ENCODE data around the gene HOXA4. TPM values are rescaled to one million over a fixed set of nuclear protein-coding genes. Genes with fewer than 3 reads are reported as not detected.

The HOXA4 gene
- total and polyA plus RNA-seq, 2 of the 4 experiments (the other 2 are of a cell fraction): 0.36 to 8.0 TPM

DNA sequence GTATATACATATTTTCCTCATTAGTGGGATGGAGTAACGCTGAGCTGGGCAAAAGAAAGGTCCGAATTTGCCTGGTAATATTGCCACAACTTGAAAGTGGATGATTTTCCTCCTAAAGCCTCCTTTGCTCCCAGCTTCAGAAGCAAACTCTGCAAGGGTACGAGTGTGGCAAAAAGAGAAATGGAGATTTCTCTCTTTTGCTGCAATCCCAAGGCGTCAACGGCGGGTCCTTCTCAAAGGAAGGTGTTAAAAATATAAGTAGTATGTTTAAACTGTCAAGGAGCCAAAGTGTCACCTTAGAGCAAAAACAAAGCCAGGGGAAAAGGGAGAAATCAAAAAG lies 15.7 kb downstream of the HOXA4 start:
- peak overlapping the region; percentile 75; the same call in 1 of the 2 replicates for H3K56ac ChIP-seq (ENCODE audit: extremely low read depth, insufficient read depth, low read length)
- peak overlapping the region; percentile 63 for H3K4ac ChIP-seq (ENCODE audit: low read depth, low read length)
- POLR2A ChIA-PET (ENCODE audit: unreplicated experiment): interaction anchor here (0.9 kb wide), 1 partner anchor 414 kb away, joined by 3 read pairs; no protein-coding TSS in a partner anchor
- H3K4me3 ChIP-seq (ENCODE audit: insufficient read depth, low read depth, low read length): peak overlapping the region; percentile 71
- H3K18ac ChIP-seq (ENCODE audit: low read depth, low read length): peak overlapping the region; percentile 32; the same call in 1 of the 2 replicates
- peak overlapping the region; percentile 36 for H2AFZ ChIP-seq (replicated peaks; ENCODE audit: low read length, poor library complexity)
- H3K9me1 ChIP-seq (ENCODE audit: insufficient read depth, low read length): peaks cover 12% of the 10 kb centered on the region
- H2AK5ac ChIP-seq (ENCODE audit: low read depth, low read length): no peak overlapping the region
- H3K23ac ChIP-seq (ENCODE audit: low read depth, low read length): peak overlapping the region; percentile 48
- CTCF ChIA-PET: interaction anchor here (0.9 to 1.2 kb wide), 4 partner anchors 9 to 442 kb away, joined by 3 to 4 read pairs (median 3); no protein-coding TSS in a partner anchor
- no TSS peak for BruUV-seq (replicated peaks)
- peak overlapping the region; percentile 78 for H3K4me2 ChIP-seq (ENCODE audit: low read depth, low read length)
- intact Hi-C loops (cut with micrococcal nuclease) (loop anchor here (1.0 to 2.0 kb wide), 2 partner anchors 11 to 14 kb away; no protein-coding TSS in a partner anchor), in situ Hi-C loops (cut with MboI; ENCODE audit: low sequenced_read_pairs) (no loop called here), dilution Hi-C loops (cut with HindIII; ENCODE audit: low sequenced_read_pairs, unreplicated experiment) (no loop called here)
- peak overlapping the region; percentile 22 to 68; a peak in 2 of 4 replicates for H4K8ac ChIP-seq (ENCODE audit: low read depth in 2 of 2, low read length in 2 of 2)
- peak overlapping the region; percentile 20; the same call in 1 of the 2 replicates for H4K5ac ChIP-seq (ENCODE audit: low read depth, low read length)
- H3K4me1 ChIP-seq (ENCODE audit: control insufficient read depth, insufficient read depth, low read length): peaks cover 23% of the 10 kb centered on the region
- peak overlapping the region; percentile 74 for H4K91ac ChIP-seq (ENCODE audit: insufficient read depth, low read depth, low read length)
- WGBS, 2 experiments (ENCODE audit: extremely low coverage in 2 of 2, insufficient read length in 1 of 2): no CpG with 5 or more reads among the region's 6 CpGs
- H2AK9ac ChIP-seq (replicated peaks; ENCODE audit: low read depth, low read length, poor library complexity): peak overlapping the region; percentile 56
- H3K14ac ChIP-seq (replicated peaks; ENCODE audit: low read depth, low read length): 0 out of 2 replicates have a peak overlapping the region, but pooled peaks have one; percentile 10
- H2BK15ac ChIP-seq (ENCODE audit: low read depth, low read length): 0 out of 3 replicates have a peak overlapping the region, but pooled peaks have one; percentile 26
- peaks cover 14% of the 10 kb centered on the region for H4K20me1 ChIP-seq (ENCODE audit: insufficient read depth, low read length)
- peaks cover 10% of the 10 kb centered on the region; the same call in 1 of the 2 replicates for H3K36me3 ChIP-seq (ENCODE audit: control insufficient read depth, insufficient read depth, low read length)
- H3K79me1 ChIP-seq (ENCODE audit: low read depth in 1 of 2, low read length in 2 of 2): peaks cover 0 to 39% of the 10 kb centered on the region in 2 experiments; a peak in 2 of 4 replicates
- H2BK5ac ChIP-seq (ENCODE audit: low read depth, low read length, poor library complexity, severe bottlenecking): peak overlapping the region; percentile 81
- TF ChIP-seq MXI1 (IDR thresholded peaks at IDR 0.05; ENCODE audit: borderline replicate concordance, low read depth, low read length) (no peak), NFE2L2 (IDR thresholded peaks at IDR 0.05; ENCODE audit: low read depth, low read length) (no peak), MAZ (IDR thresholded peaks at IDR 0.05; ENCODE audit: borderline replicate concordance, low read depth, low read length) (no peak), POLR2A (IDR thresholded peaks at IDR 0.05; ENCODE audit: low read depth, low read length) (no peak), CEBPB (IDR thresholded peaks at IDR 0.05; ENCODE audit: low read depth, low read length) (no peak), RAD21 (IDR thresholded peaks at IDR 0.05; ENCODE audit: low read length) (no peak), BHLHE40 (IDR thresholded peaks at IDR 0.05; ENCODE audit: low read depth, low read length) (no peak), SMC3 (IDR thresholded peaks at IDR 0.05; ENCODE audit: low read depth, low read length) (no peak), CHD1 (IDR thresholded peaks at IDR 0.05; ENCODE audit: low read depth, low read length) (no peak; the same call in 1 of the 2 replicates), MAFK (IDR thresholded peaks at IDR 0.05; ENCODE audit: low read depth, low read length) (no peak), FOS (IDR thresholded peaks at IDR 0.05; ENCODE audit: low read depth, low read length) (no peak)
- TF ChIP-seq, protein P1, sequence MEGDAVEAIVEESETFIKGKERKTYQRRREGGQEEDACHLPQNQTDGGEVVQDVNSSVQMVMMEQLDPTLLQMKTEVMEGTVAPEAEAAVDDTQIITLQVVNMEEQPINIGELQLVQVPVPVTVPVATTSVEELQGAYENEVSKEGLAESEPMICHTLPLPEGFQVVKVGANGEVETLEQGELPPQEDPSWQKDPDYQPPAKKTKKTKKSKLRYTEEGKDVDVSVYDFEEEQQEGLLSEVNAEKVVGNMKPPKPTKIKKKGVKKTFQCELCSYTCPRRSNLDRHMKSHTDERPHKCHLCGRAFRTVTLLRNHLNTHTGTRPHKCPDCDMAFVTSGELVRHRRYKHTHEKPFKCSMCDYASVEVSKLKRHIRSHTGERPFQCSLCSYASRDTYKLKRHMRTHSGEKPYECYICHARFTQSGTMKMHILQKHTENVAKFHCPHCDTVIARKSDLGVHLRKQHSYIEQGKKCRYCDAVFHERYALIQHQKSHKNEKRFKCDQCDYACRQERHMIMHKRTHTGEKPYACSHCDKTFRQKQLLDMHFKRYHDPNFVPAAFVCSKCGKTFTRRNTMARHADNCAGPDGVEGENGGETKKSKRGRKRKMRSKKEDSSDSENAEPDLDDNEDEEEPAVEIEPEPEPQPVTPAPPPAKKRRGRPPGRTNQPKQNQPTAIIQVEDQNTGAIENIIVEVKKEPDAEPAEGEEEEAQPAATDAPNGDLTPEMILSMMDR (conservative IDR thresholded peaks at IDR 0.05; ENCODE audit: low read depth, low read length): no peak
- TF ChIP-seq, protein P2, sequence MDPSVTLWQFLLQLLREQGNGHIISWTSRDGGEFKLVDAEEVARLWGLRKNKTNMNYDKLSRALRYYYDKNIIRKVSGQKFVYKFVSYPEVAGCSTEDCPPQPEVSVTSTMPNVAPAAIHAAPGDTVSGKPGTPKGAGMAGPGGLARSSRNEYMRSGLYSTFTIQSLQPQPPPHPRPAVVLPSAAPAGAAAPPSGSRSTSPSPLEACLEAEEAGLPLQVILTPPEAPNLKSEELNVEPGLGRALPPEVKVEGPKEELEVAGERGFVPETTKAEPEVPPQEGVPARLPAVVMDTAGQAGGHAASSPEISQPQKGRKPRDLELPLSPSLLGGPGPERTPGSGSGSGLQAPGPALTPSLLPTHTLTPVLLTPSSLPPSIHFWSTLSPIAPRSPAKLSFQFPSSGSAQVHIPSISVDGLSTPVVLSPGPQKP (IDR thresholded peaks at IDR 0.05; ENCODE audit: borderline replicate concordance, low read depth, low read length): no peak
- ATAC-seq (ENCODE audit: low read depth) (no peak), DNase-seq (no peak)
- no peaks in the 10 kb centered on the region for H3K27me3 ChIP-seq (ENCODE audit: control insufficient read depth, insufficient read depth, low read length)
- H3K9me3 ChIP-seq (ENCODE audit: control insufficient read depth, insufficient read depth, low read length): no peaks in the 10 kb centered on the region
- H3K9ac ChIP-seq (ENCODE audit: low read depth, low read length): peak overlapping the region; percentile 96
- H2BK20ac ChIP-seq (ENCODE audit: low read depth, low read length): peak overlapping the region; percentile 24; the same call in 1 of the 2 replicates
- H3K27ac ChIP-seq (ENCODE audit: insufficient read depth, low read length): peak overlapping the region; percentile 89
- peak overlapping the region; percentile 58 for H2BK120ac ChIP-seq (ENCODE audit: low read depth, low read length)

Data from IMR-90 (cell line).